ENCODE results near the gene GRB10. TPM values are rescaled to one million over a fixed set of nuclear protein-coding genes. Genes with fewer than 3 reads are reported as not detected.

The GRB10 gene
- 13.0 TPM for total RNA-seq
- polyA plus RNA-seq (ENCODE audit: insufficient read depth in 1 of 8, insufficient read length in 8 of 8, low replicate concordance in 1 of 8) = 10 to 100 TPM; 10.7 to 18.9 (median 12.2) TPM
- long read RNA-seq, donor 1 = 0 reads
- long read RNA-seq, donor 2 = 0 reads
- long read RNA-seq, donor 3, full-length matches to known transcripts = 1 of 1 reads
- long read RNA-seq, donor 3, partial matches to known transcripts = 0 of 1 reads
- long read RNA-seq, donor 3, other reads (novel, unspliced or antisense) = 0 of 1 reads
- long read RNA-seq, donor 4, partial matches to known transcripts = 5 of 6 reads
- long read RNA-seq, donor 4, other reads (novel, unspliced or antisense) = 0 of 6 reads
- long read RNA-seq, donor 5, full-length matches to known transcripts = 2 of 2 reads
- long read RNA-seq, donor 5, partial matches to known transcripts = 0 of 2 reads
- long read RNA-seq, donor 5, other reads (novel, unspliced or antisense) = 0 of 2 reads
- long read RNA-seq, donor 6, full-length matches to known transcripts = 3 of 3 reads
- long read RNA-seq, donor 6, partial matches to known transcripts = 0 of 3 reads
- long read RNA-seq, donor 6, other reads (novel, unspliced or antisense) = 0 of 3 reads
- long read RNA-seq, donor 7, partial matches to known transcripts = 0 of 1 reads
- long read RNA-seq, donor 7, other reads (novel, unspliced or antisense) = 0 of 1 reads
- long read RNA-seq, donor 8, partial matches to known transcripts = 0 of 1 reads
- long read RNA-seq, donor 8, other reads (novel, unspliced or antisense) = 0 of 1 reads
- long read RNA-seq, donor 9, partial matches to known transcripts = 0 of 2 reads
- long read RNA-seq, donor 9, other reads (novel, unspliced or antisense) = 0 of 2 reads
- long read RNA-seq, donor 10, partial matches to known transcripts = 10 of 10 reads
- long read RNA-seq, donor 10, other reads (novel, unspliced or antisense) = 0 of 10 reads
- long read RNA-seq, donor 11, partial matches to known transcripts = 0 of 1 reads
- long read RNA-seq, donor 11, other reads (novel, unspliced or antisense) = 0 of 1 reads

GRCh38 chr7:50782375-50783208 is at the start of gene GRB10:
GRB10 (minus strand) TSS chr7:50782896; CDS start chr7:50732322, 50,574 bp downstream.
- 50% methylated on average over 95 of the region's 95 CpGs for WGBS (ENCODE audit: insufficient coverage)
- Histone ChIP-seq H3K4me1 (ENCODE audit: control insufficient read depth, insufficient read depth, low read length) (peaks cover 10% of the 10 kb centered on the region), H3K27ac (ENCODE audit: low read length) (no peak within 1 kb of the TSS), H3K4me3 (ENCODE audit: low read length) (peak within 1 kb of the TSS; percentile 27), H3K27me3 (ENCODE audit: control insufficient read depth, insufficient read depth, low read length) (peaks cover 31% of the 10 kb centered on the region), H3K36me3 (ENCODE audit: control insufficient read depth, insufficient read depth, low read length) (no peaks in the 10 kb centered on the region), H3K9me3 (replicated peaks; ENCODE audit: control insufficient read depth, low read depth, low read length) (peaks cover 7% of the 10 kb centered on the region)
- DNase-seq = peak; percentile 37

GRCh38 chr7:50828801-50829200 is 46.1 kb upstream of the GRB10 start:
- Histone ChIP-seq H3K4me3 (ENCODE audit: low read length) (no peak overlapping the region), H3K36me3 (ENCODE audit: control insufficient read depth, insufficient read depth, low read length) (no peaks in the 10 kb centered on the region), H3K27me3 (ENCODE audit: control insufficient read depth, insufficient read depth, low read length) (no peaks in the 10 kb centered on the region), H3K4me1 (ENCODE audit: control insufficient read depth, insufficient read depth, low read length) (no peaks in the 10 kb centered on the region), H3K27ac (ENCODE audit: low read length) (no peak overlapping the region), H3K9me3 (replicated peaks; ENCODE audit: control insufficient read depth, low read depth, low read length) (no peaks in the 10 kb centered on the region)
- WGBS (ENCODE audit: insufficient coverage) = no CpG with 5 or more reads among the region's 2 CpGs
- DNase-seq = no peak

- Histone ChIP-seq H3K27me3 (ENCODE audit: control insufficient read depth, insufficient read depth, low read length) (no peaks in the 10 kb centered on the region), H3K9me3 (replicated peaks; ENCODE audit: control insufficient read depth, low read depth, low read length) (no peaks in the 10 kb centered on the region), H3K4me3 (ENCODE audit: low read length) (no peak overlapping the region), H3K27ac (ENCODE audit: low read length) (no peak overlapping the region), H3K36me3 (ENCODE audit: control insufficient read depth, insufficient read depth, low read length) (no peaks in the 10 kb centered on the region), H3K4me1 (ENCODE audit: control insufficient read depth, insufficient read depth, low read length) (no peaks in the 10 kb centered on the region)
- no CpG with 5 or more reads among the region's 3 CpGs for WGBS (ENCODE audit: insufficient coverage)
- DNase-seq = no peak
Observed at GRCh38 chr7:50828116-50828515, 45.4 kb upstream of the GRB10 start.

- Histone ChIP-seq H3K27ac (ENCODE audit: low read length) (peak overlapping the region; percentile 13), H3K27me3 (ENCODE audit: control insufficient read depth, insufficient read depth, low read length) (no peaks in the 10 kb centered on the region), H3K4me3 (ENCODE audit: low read length) (no peak overlapping the region), H3K36me3 (ENCODE audit: control insufficient read depth, insufficient read depth, low read length) (no peaks in the 10 kb centered on the region), H3K9me3 (replicated peaks; ENCODE audit: control insufficient read depth, low read depth, low read length) (no peaks in the 10 kb centered on the region), H3K4me1 (ENCODE audit: control insufficient read depth, insufficient read depth, low read length) (no peaks in the 10 kb centered on the region)
- no peak for DNase-seq
Observed at GRCh38 chr7:50827281-50827680, 44.6 kb upstream of the GRB10 start.

GRCh38 chr7:50826371-50827172 is 43.9 kb upstream of the GRB10 start:
- peak overlapping the region; percentile 0 for H3K27ac ChIP-seq (ENCODE audit: low read length)
- no peaks in the 10 kb centered on the region for H3K9me3 ChIP-seq (replicated peaks; ENCODE audit: control insufficient read depth, low read depth, low read length)
- no peak for DNase-seq
- H3K4me3 ChIP-seq (ENCODE audit: low read length) = no peak overlapping the region
- no peaks in the 10 kb centered on the region for H3K4me1 ChIP-seq (ENCODE audit: control insufficient read depth, insufficient read depth, low read length)
- whole genome bisulfite sequencing (ENCODE audit: insufficient coverage) = 90% methylated on average over 2 of the region's 8 CpGs
- H3K27me3 ChIP-seq (ENCODE audit: control insufficient read depth, insufficient read depth, low read length) = no peaks in the 10 kb centered on the region
- H3K36me3 ChIP-seq (ENCODE audit: control insufficient read depth, insufficient read depth, low read length) = no peaks in the 10 kb centered on the region

- no peaks in the 10 kb centered on the region for H3K27me3 ChIP-seq (ENCODE audit: control insufficient read depth, insufficient read depth, low read length)
- 68% methylated on average over 6 of the region's 7 CpGs for WGBS (ENCODE audit: insufficient coverage)
- no peak overlapping the region for H3K27ac ChIP-seq (ENCODE audit: low read length)
- H3K4me1 ChIP-seq (ENCODE audit: control insufficient read depth, insufficient read depth, low read length) = no peaks in the 10 kb centered on the region
- H3K36me3 ChIP-seq (ENCODE audit: control insufficient read depth, insufficient read depth, low read length) = no peaks in the 10 kb centered on the region
- H3K4me3 ChIP-seq (ENCODE audit: low read length) = no peak overlapping the region
- DNase-seq = no peak
- no peaks in the 10 kb centered on the region for H3K9me3 ChIP-seq (replicated peaks; ENCODE audit: control insufficient read depth, low read depth, low read length)
Observed at GRCh38 chr7:50825465-50825864, 42.8 kb upstream of the GRB10 start.

- no peaks in the 10 kb centered on the region for H3K9me3 ChIP-seq (replicated peaks; ENCODE audit: control insufficient read depth, low read depth, low read length)
- H3K27ac ChIP-seq (ENCODE audit: low read length) = no peak overlapping the region
- H3K27me3 ChIP-seq (ENCODE audit: control insufficient read depth, insufficient read depth, low read length) = no peaks in the 10 kb centered on the region
- WGBS (ENCODE audit: insufficient coverage) = 50% methylated on average over 1 of the region's 4 CpGs
- no peaks in the 10 kb centered on the region for H3K4me1 ChIP-seq (ENCODE audit: control insufficient read depth, insufficient read depth, low read length)
- no peak for DNase-seq
- H3K36me3 ChIP-seq (ENCODE audit: control insufficient read depth, insufficient read depth, low read length) = no peaks in the 10 kb centered on the region
- H3K4me3 ChIP-seq (ENCODE audit: low read length) = no peak overlapping the region
Observed at GRCh38 chr7:50824882-50825281, 42.2 kb upstream of the GRB10 start.

GRCh38 chr7:50822706-50823105 is 40.0 kb upstream of the GRB10 start:
- no peaks in the 10 kb centered on the region for H3K36me3 ChIP-seq (ENCODE audit: control insufficient read depth, insufficient read depth, low read length)

GRCh38 chr7:50822110-50822509 is 39.4 kb upstream of the GRB10 start:
- no peaks in the 10 kb centered on the region for H3K4me1 ChIP-seq (ENCODE audit: control insufficient read depth, insufficient read depth, low read length)
- no CpG with 5 or more reads among the region's 5 CpGs for WGBS (ENCODE audit: insufficient coverage)
- no peak overlapping the region for H3K27ac ChIP-seq (ENCODE audit: low read length)
- no peaks in the 10 kb centered on the region for H3K36me3 ChIP-seq (ENCODE audit: control insufficient read depth, insufficient read depth, low read length)
- DNase-seq = no peak
- H3K4me3 ChIP-seq (ENCODE audit: low read length) = no peak overlapping the region
- no peaks in the 10 kb centered on the region for H3K27me3 ChIP-seq (ENCODE audit: control insufficient read depth, insufficient read depth, low read length)
- no peaks in the 10 kb centered on the region for H3K9me3 ChIP-seq (replicated peaks; ENCODE audit: control insufficient read depth, low read depth, low read length)

More at GRCh38 chr7:50822706-50823105, 40.0 kb upstream of the GRB10 start:
- WGBS (ENCODE audit: insufficient coverage) = 71% methylated on average over 1 of the region's 5 CpGs
- DNase-seq = no peak
- Histone ChIP-seq H3K4me1 (ENCODE audit: control insufficient read depth, insufficient read depth, low read length) (no peaks in the 10 kb centered on the region), H3K9me3 (replicated peaks; ENCODE audit: control insufficient read depth, low read depth, low read length) (no peaks in the 10 kb centered on the region), H3K4me3 (ENCODE audit: low read length) (no peak overlapping the region), H3K27me3 (ENCODE audit: control insufficient read depth, insufficient read depth, low read length) (no peaks in the 10 kb centered on the region), H3K27ac (ENCODE audit: low read length) (no peak overlapping the region)

Measured in muscle of leg (tissue), 16 donors.